WERI-Rb-1 (cell line): ENCODE data around the gene SLC25A11.

Experiments
- DNase-seq: peaks from one replicate; pipeline ENCODE4 v3.0.0-alpha.2; 2020
- H3K27ac ChIP-seq: fragments of 250-450 bp; sonication (Bioruptor Pico); 2 replicates; pipeline ENCODE4 v1.5.1; 2020; ENCODE audit warnings: mild to moderate bottlenecking, moderate library complexity
- H3K27me3 ChIP-seq: fragments of 250-450 bp; sonication (Bioruptor Pico); 2 replicates; pipeline ENCODE4 v1.5.1; 2021; ENCODE audit warnings: mild to moderate bottlenecking, low read depth, moderate library complexity; ENCODE audit not compliant: insufficient read depth, severe bottlenecking
- H3K36me3 ChIP-seq: fragments of 250-450 bp; sonication (Bioruptor Pico); 2 replicates; pipeline ENCODE4 v1.5.1; 2020; ENCODE audit warnings: mild to moderate bottlenecking, moderate library complexity
- H3K4me3 ChIP-seq: 2 replicates; pipeline ENCODE4 v1.5.1; 2011; ENCODE audit warnings: low read depth, mild to moderate bottlenecking, control low read depth, low read length
- H3K9me3 ChIP-seq: fragments of 250-450 bp; sonication (Bioruptor Pico); 2 replicates; pipeline ENCODE4 v1.5.1; 2021; ENCODE audit warnings: mild to moderate bottlenecking, moderate library complexity; ENCODE audit not compliant: severe bottlenecking
- TF ChIP-seq, protein P1 (sequence below): IDR thresholded peaks from 2 replicates; pipeline ENCODE4 v1.5.1; 2011; ENCODE audit warnings: low read depth, mild to moderate bottlenecking, control low read depth, inconsistent platforms, low read length

The SLC25A11 gene

DNA sequence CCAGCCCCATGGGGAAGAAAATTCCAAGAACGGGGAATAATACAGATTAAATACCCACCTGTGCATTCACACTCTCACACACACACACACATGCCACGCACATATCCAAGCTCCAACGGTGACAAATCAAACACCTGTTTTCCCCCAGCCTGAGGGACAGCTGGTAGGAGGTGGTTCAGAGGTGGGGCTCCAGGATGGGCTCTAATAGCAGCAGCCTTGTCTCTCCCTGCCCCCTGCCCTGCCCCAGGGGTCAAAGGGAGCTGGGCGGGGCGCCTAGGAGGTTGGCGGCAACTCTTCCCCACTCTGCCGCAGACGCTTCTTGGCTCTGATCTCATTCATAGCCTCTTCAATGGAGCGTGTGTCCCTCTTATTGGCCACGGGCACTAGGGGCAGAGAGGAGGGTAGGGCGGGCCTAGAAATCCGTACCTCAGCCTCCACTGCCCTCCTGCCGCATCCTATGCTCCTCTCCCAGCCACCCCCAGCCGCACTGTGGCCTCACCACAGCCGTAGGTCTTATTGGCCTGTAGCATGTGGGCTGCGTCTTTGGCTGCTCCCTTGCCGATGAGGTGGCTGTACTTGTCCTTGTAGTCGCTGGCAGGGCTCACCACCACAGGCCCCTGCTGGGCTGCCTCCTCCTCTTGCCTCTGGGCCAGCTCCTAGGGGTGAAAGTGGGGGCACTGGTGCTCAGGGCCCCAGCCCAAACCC lies 19.6 kb upstream of the SLC25A11 start:
- Histone ChIP-seq H3K4me3 (no peak overlapping the region), H3K9me3 (no peaks in the 10 kb centered on the region), H3K27ac (no peak overlapping the region), H3K27me3 (no peaks in the 10 kb centered on the region), H3K36me3 (peaks cover 17% of the 10 kb centered on the region)
- no peak for DNase-seq
- TF ChIP-seq, protein P1, sequence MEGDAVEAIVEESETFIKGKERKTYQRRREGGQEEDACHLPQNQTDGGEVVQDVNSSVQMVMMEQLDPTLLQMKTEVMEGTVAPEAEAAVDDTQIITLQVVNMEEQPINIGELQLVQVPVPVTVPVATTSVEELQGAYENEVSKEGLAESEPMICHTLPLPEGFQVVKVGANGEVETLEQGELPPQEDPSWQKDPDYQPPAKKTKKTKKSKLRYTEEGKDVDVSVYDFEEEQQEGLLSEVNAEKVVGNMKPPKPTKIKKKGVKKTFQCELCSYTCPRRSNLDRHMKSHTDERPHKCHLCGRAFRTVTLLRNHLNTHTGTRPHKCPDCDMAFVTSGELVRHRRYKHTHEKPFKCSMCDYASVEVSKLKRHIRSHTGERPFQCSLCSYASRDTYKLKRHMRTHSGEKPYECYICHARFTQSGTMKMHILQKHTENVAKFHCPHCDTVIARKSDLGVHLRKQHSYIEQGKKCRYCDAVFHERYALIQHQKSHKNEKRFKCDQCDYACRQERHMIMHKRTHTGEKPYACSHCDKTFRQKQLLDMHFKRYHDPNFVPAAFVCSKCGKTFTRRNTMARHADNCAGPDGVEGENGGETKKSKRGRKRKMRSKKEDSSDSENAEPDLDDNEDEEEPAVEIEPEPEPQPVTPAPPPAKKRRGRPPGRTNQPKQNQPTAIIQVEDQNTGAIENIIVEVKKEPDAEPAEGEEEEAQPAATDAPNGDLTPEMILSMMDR: no peak

DNA sequence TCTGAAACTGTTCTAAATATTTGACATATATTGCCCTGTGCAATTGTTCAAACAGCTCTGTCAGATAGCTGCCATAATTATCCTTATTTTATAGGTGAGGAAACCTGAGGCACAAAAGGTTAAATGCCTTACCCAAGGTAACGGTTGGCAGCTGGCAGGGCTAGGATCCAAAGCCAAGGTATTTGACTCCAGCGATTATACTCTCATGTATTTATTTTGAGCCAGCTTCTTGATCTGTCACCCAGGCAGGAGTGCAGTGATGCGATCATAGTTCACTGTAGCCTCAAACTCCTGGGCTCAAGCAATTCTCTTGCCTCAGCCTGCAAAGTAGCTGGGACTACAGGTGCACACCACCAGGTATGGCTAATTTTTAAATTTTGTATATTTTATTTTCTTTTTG lies 18.3 kb upstream of the SLC25A11 start:
- no peaks in the 10 kb centered on the region for H3K27me3 ChIP-seq
- H3K4me3 ChIP-seq: no peak overlapping the region
- no peak overlapping the region for H3K27ac ChIP-seq
- H3K9me3 ChIP-seq: no peaks in the 10 kb centered on the region
- DNase-seq: no peak
- TF ChIP-seq, protein P1: no peak
- H3K36me3 ChIP-seq: peaks cover 21% of the 10 kb centered on the region

DNA sequence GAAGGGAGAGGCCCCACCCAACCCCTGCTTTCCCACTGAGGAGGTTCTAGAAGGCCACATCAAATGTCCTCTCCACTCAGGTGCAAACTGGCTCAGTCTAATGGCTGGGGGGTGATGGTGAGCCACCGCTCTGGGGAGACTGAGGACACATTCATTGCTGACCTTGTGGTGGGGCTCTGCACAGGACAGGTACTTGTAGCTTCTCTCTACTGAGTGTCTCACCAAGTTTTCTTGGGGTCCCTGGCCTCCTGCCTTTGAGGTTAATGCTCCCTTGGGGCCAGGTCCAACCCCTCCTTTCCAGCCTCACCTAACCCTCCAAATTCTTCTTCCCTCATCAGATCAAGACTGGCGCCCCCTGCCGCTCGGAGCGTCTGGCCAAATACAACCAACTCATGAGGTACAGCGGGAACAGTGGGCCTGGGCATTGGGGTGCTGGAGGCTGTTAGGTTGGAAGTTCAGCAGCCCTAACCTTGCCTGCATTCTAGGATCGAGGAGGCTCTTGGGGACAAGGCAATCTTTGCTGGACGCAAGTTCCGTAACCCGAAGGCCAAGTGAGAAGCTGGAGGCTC lies 16.7 kb upstream of the SLC25A11 start:
- H3K36me3 ChIP-seq: peaks cover 23% of the 10 kb centered on the region
- TF ChIP-seq, protein P1: no peak
- no peak for DNase-seq
- H3K4me3 ChIP-seq: no peak overlapping the region
- no peak overlapping the region for H3K27ac ChIP-seq
- H3K9me3 ChIP-seq: no peaks in the 10 kb centered on the region
- H3K27me3 ChIP-seq: no peaks in the 10 kb centered on the region

DNA sequence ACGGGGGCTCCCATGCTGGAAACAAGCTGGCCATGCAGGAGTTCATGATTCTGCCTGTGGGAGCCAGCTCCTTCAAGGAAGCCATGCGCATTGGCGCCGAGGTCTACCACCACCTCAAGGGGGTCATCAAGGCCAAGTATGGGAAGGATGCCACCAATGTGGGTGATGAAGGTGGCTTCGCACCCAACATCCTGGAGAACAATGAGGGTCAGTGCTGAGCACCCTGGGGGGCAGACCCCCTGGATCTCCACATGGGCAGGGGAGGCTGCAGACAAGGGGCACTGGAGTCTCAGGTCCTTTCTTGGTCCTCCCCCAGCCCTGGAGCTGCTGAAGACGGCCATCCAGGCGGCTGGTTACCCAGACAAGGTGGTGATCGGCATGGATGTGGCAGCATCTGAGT lies 15.2 kb upstream of the SLC25A11 start:
- Histone ChIP-seq H3K9me3 (no peaks in the 10 kb centered on the region), H3K27me3 (no peaks in the 10 kb centered on the region), H3K36me3 (peaks cover 17% of the 10 kb centered on the region), H3K27ac (no peak overlapping the region), H3K4me3 (no peak overlapping the region)
- DNase-seq: no peak
- TF ChIP-seq, protein P1: no peak

DNA sequence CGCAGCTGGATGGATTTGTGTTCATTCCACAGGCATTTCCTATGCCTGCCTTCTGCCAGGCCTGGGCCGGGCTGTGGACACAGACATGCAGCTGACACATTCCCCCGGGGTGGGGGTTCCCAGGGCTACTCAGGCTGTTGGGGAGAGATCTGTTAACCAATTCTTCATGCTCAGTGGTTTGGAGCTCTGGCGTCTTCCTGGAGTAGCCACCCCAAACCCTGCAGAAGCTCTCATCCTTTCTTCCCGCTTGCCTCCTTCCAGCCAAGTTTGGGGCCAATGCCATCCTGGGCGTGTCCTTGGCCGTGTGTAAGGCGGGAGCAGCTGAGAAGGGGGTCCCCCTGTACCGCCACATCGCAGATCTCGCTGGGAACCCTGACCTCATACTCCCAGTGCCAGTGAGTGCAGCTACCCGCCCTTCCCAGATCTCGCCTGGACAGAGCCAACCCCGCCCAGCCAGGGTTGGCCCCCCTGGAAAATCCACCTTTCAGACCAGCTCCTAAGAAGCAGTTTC lies 13.7 kb upstream of the SLC25A11 start:
- H3K4me3 ChIP-seq: no peak overlapping the region
- no peaks in the 10 kb centered on the region for H3K27me3 ChIP-seq
- H3K9me3 ChIP-seq: no peaks in the 10 kb centered on the region
- no peak overlapping the region for H3K27ac ChIP-seq
- no peak for DNase-seq
- H3K36me3 ChIP-seq: peaks cover 12% of the 10 kb centered on the region
- TF ChIP-seq, protein P1: no peak
